GM19463 (cell line): ENCODE data around the gene BRAF.
"Not testable (repeated sequence)": the region's sequence is repeated elsewhere in the genome, so short reads cannot be mapped to it uniquely, and the experiment has no call there.

Experiments
- ATAC-seq: cut with Tn5 transposase; IDR thresholded peaks from one replicate; pipeline ENCODE4 v1.9.1; 2021; ENCODE audit warnings: mild to moderate bottlenecking, moderate library complexity; ENCODE audit not compliant: unreplicated experiment

Gene BRAF

DNA sequence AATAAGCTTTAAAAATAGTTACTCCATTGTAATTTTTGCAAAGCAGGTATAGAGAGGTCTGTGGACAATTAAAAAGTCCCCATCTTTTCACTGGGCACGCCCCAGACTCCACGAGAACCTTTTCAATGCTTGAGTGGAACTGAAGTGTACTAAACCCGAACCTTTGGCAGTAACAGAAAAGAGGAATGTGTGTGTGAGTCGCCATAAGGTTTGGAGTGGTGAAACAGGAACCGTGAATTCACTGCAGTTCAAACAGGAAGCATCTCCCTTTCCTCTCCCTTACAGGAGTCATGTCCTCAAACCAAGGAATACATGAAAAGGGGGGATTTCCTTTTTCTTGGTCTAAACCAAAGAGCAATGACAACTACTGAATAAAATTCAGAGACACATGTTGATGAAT is 205.0 kb downstream of the BRAF start:
- no peak for ATAC-seq

DNA sequence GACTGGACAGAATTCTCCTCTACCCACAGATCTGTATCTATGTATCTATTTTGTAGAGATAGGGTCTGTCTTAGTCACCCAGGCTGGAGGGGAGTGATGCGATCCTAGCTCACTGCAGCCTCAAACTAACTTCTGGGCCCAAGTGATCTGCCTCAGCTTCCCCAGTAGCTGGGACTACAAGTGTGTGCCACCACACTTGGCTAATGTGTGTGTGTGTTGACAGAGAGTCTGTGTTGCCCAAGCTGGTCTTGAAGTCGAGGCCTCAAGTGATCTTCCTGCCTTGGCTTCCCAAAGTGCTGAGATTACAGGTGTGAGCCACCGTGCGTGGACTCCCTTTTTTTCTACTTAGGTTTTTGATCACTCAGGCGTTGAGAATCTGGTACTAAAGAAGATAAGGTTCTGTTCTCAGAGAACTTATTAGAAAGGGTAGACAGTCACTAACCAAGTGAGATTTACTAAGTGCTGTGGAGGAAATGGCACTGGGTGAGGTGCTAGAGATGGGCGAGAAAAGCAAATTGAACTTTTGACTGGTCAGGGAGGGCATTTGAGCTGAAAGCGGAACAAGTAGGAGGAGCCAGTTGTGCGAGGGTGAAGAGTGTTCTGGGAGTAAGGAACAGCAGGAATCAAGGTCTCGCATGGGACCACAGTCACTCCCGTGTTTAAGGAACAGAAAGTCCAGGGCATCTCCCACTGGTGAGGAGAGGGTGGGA is 210.2 kb downstream of the BRAF start:
- no peak for ATAC-seq

DNA sequence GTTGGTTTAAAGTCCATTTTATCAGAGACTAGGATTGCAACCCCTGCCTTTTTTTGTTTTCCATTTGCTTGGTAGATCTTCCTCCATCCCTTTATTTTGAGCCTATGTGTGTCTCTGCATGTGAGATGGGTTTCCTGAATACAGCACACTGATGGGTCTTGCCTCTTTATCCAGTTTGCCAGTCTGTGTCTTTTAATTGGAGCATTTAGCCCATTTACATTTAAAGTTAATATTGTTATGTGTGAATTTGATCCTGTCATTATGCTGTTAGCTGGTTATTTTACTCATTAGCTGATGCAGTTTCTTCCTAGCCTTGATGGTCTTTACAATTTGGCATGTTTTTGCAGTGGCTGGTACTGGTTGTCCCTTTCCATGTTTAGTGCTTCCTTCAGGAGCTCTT is 212.3 kb downstream of the BRAF start:
- not testable (repeated sequence) for ATAC-seq

DNA sequence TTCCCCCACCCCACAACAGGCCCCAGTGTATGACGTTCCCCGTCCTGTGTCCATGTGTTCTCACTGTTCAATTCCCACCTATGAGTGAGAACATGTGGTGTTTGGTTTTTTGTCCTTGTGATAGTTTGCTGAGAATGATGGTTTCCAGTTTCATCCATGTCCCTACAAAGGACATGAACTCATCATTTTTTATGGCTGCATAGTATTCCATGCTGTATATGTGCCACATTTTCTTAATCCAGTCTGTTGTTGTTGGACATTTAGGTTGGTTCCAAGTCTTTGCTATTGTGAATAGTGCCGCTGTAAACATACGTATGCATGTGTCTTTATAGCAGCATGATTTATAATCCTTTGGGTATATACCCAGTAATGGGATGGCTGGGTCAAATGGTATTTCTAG is 216.0 kb downstream of the BRAF start:
- not testable (repeated sequence) for ATAC-seq

DNA sequence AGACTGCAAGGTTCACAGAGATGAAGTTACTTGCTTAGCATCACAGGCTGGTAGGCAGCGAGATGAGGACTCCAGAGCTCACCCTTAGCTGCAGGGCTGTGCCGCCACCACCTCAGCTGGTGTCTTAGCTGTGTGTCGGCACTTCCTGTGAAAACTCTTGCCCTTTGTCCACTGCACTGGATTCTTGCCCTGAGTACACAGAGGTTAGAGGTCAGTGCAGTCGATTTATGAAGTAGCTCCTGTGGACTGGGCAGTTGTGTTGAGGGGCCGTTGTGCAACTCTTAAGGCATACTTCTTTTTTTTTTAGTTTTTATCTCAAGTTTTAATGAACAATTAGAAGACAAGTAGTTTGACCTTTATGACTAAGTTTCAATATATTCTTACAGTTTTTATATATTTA is 217.6 kb downstream of the BRAF start:
- no peak for ATAC-seq

DNA sequence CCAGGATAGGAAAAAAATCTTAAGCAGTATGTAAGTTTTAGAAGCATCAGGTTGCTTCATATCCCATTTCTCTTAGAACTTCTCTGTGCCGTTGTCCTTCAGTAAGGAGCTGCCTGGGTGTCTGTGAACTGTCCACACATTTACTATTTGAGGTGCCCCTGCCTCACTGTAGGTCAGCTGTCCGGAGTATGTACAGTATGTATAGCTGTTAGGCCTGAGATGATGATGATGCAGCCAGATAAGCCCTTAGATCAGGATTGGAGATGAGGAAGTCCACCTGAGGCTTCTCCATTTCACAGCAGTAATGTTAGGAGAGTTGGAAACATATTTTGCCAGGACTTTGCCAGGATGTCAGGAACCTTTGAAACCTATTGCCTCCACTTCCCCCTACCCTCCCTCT is 220.5 kb downstream of the BRAF start:
- ATAC-seq = no peak

DNA sequence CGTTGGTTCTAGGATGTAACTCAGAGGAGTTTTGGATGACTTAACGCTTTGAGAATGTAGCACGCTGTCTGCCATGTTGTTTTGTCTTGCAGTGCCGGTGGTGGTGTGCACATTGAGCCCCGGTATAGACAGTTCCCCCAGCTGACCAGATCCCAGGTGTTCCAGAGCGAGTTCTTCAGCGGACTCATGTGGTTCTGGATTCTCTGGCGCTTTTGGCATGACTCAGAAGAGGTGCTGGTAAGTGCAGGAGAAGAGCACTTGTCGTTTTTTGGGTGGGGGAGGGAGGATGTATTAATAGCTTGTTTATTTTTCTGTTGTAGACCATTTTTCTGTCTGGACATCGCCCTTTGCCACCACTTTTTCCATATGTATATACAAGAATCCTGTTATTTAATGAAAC is 222.0 kb downstream of the BRAF start:
- ATAC-seq = no peak

DNA sequence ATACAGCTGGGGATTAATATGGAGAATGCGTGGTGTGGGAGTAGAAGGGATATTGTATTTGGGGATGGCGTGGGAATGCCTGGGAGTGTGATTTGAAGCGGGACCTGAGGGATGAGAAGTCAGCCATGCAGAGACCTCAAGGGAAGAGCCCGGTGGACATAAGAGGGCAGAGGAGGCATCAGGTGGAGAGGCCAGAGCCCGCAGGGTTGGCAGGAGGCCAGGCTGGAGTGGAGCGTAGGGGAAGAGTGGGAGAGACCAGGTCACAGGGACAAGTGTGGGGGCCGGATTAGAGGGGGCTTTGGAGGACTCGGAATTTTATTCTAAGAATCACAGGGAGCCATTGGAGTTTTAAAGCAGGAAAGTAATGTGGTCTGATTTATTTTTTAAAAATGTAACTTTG is 226.3 kb downstream of the BRAF start:
- no peak for ATAC-seq

DNA sequence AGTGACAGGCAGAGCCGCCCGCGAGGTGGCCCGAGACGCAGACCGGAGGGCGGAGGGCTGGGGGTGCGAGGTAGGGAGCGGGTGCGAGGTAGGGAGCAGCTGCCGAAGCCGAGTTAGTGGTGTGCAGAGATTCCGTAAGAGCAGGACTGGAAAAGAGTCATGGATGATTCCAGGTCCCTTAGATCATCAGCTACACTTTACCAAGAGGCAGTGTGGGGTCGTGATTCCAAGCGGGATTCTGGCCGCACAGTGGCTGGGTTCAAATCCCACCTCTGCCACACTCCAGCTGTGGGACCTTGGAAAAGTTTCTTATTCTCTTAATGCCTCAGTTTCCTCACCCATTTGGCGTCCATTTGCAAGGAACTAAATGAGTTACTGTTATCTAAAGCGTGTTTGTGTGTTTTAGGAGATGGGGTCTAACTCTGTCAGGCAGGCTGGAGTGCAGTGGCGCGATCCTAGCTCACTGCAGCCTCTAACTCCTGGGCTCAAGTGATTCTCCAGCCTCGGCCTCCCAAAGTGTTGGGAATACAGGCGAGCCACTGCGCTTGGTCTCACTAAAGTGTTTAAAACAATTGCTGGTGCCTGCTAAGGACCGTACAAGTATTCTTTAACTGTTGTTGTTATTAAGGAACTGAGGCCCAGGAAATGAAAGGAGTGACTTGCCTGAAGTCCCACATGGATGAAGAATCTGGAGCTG is 227.1 kb downstream of the BRAF start:
- ATAC-seq = no peak

DNA sequence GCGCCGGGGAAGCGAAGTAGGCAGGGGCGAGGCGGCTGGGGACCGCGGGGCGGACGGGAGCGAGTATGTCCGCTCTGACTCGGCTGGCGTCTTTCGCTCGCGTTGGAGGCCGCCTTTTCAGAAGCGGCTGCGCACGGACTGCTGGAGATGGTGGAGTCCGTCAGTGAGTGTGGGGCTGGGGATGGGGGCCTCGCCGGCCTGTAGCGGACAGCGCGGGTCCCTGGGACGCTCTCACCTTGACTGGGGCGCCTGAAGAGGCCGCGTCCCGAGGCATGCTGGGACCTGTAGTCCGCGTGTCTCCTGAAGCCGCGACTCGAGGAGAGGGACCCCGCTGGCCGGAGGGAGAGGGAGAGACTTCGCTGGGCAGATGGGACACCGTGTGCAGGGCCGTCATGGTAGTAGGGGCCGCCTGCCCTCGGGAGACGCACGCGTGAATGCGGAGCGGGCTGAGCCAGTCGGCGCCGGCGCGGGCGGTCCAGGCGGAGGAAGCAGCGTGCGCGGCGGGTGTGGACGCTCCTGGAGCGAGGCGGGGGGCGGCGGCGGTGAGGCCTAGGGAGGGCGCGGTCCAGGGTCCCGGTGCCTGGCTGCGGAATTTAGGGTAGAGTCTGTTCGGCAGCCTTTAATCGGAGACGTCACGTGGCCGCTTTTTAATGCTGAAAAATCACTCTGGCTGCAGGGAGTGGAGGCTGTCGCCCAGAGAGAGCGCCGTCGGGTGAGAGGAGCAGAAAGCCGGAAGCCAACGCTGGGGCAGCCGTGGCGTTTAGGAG is 227.9 kb downstream of the BRAF start, which contains the start of gene NDUFB2:
Gene NDUFB2, plus strand, starts transcription at position 29 of the 767 bp plus-strand sequence. Its CDS starts 37 bp downstream, at position 66.
- ATAC-seq = peak; percentile 91

DNA sequence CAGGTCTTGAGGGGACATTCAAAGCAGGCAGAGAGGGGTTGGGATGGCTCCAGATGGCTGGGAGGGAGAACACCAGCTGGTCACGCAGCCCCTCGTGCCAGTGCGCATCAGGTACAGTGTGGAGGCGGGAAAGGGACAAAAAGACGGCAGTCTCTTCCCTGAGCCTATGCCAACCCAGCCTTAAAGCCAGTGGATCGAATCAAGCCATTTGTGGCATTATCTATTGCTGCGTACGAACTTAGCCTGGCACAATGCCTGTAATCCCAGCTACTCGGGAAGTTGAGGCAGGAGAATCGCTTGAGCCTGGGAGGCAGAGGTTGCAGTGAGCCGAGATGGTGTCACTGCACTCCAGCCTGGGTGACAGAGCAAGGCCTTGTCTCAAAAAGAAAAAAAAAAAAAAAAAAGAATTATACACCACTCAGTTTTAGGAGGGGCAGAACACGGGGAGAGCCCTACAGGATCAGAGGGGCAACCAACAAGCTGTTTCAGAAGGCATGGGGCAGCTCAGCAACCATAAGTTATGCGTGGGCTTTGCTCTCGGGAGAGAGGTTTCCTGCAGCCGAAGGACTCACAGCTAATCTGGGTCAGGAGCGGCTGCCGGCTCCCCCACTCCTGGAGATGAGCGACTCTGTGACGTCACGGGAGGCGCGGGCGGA is 228.6 kb downstream of the BRAF start:
- ATAC-seq = no peak

DNA sequence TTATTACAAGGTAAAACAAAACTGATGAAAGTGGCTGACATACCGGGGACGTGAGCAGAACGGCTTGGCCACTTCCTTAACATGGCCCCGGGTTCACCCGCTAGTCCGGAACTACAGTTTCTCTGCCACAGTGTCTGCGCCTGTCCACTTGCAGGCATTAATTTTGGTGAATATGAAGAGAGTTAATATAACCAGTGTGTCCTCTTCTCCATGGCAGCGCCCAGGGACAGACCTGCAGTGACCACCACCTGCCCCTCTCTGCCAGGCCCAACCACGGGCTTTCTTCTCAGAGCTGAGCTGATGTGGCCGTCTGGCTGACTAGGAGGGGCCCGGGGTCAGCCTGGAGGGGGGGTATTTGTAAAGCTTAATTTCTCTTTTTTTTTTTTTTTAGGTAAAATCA is 229.3 kb downstream of the BRAF start:
- ATAC-seq = no peak

DNA sequence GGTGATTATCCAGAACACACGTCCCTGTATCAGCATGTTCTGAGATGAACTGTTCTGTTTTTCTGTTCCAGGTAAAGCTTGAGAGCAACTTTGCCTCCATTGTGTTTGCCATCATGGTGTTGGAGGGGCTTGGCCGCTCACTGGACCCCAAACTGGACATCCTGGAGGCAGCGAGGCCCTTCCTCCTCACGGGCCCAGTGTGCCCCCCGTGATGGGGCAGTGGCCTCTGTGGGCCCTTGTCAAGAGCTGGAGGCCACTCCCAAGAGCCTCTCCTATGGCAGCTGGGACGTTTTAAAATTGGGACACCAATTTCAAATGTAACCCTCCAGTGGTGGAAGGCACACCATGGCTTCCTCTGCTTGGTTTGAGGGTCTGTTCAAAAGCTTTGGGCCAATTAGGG is 230.1 kb downstream of the BRAF start:
- ATAC-seq = no peak

DNA sequence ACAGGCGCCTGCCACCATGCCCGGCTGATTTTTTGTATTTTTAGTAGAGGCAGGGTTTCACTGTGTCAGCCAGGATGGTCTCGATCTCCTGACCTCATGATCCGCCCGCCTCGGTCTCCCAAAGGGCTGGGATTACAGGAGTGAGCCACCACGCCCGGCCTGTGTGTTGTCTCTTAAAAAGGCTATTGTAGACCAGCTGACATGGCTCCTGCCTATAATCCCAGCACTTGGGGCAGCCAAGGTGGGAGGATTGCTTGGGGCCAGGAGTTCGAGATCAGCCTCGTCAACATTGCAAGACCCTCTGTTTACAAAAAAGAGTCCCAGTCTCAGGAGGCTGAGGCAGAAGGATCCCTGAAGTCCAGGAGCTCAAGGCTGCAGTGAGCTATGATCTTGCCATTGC is 230.9 kb downstream of the BRAF start:
- not testable (repeated sequence) for ATAC-seq

DNA sequence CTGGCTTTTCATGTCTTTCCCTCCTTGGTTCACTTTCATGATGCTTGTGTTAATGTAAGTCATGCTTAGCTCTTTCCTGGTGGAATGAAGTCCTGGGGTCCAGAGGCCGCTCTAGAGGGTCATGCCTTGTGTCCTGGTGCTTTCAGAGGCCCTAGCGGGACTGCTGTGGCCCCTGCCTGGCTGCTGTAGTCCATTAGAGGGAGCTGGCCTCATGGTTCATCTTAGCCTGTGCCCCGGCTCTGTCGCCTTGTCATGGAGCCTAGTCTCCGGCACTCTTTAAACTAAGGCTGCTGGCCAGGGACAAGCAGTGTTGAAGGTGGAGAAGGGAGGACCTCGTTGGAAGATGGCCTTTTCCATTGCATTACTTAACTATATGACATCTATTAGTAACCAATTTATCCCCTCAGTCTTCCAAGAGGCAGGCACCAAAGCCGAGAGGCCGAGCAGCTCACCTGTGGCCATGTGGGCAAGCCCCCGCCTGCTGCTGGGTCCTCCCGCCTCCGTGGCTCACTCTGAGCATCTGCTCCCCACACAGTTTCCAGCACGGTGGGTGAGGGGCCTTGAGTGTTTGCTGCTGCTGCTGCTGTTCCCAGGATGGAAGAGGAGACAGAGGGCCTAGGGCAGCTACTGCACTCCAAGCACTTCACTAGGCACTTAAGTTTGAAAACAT is 233.2 kb downstream of the BRAF start:
- no peak for ATAC-seq

DNA sequence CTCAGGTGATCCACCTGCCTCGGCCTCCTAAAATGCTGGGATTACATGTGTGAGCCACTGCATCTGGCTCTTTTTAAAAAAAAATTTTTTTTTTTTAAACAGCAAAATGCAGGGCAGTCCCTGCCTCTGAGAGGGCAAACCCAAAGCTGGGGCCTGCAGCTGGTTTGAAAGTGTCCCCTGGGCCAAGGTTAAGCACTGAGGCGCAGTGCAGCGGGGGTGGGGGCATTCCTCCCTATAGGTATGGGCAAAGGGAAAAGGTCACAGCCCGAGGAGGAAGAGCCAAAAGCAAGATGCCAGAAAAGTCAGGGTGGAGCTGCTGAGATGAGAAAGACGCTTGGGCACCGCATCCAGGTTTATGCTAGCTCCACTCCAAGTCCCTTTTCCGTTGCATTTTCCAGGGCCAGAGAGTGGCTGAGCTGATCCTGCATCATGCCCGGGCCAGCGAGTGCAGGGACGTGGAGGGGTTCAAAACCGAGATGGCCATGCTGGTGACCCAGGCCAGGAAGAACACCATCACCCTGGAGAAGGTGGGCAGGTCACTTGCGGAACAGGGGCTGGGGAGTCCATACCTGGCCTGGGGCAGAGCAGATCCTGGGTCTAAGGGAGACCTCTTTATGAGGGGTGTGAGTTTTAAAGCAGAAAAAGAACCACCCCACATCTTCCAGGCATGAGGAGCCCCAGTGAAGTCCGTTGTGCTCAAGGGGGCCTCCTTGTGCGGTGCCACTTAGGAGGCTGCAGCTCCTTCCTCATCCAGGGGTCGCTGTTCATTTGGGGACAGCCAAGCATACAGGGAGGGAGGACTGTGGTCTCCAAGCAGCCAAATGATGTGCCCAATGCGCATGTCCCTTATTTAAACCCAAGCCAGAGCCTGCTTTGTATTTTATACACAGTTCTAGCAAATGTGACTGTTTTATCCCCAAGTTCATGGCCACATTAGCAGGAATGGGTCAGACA is 235.3 kb downstream of the BRAF start:
- no peak for ATAC-seq

DNA sequence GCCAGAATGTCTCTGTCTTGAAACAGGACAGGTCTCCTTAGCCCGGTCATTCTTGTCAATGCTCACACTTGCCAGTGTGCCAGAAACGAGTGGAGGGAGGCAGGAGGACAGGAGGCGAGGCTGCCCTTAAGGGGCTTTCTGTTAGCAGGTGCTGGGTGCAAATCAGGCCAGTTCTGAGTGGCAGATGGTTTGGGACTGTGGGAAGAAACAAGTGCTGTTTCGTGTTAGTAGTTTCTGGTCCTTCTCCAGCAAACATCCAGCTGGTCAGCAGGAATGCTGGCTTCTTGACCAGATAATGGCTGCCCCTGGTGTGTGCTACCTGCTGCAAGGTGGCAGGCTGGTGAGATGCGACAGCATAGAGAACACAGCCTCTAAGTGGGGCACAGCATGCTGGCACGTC is 236.4 kb downstream of the BRAF start:
- no peak for ATAC-seq

DNA sequence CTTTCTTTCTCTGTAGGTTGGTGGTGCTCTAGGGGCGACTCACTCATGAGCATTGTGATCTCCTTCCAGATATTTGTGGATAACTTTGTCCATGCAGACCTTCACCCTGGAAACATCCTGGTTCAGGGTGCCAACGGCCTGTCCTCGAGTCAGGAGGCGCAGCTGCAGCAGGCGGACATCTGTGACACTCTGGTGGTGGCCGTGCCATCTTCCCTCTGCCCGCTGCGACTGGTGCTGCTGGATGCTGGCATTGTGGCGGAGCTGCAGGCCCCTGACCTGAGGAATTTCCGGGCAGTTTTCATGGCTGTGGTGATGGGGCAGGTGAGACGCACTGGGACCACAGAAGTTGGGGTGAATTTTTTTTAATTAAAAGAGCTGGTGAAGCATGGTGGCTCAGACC is 237.8 kb downstream of the BRAF start:
- no peak for ATAC-seq

DNA sequence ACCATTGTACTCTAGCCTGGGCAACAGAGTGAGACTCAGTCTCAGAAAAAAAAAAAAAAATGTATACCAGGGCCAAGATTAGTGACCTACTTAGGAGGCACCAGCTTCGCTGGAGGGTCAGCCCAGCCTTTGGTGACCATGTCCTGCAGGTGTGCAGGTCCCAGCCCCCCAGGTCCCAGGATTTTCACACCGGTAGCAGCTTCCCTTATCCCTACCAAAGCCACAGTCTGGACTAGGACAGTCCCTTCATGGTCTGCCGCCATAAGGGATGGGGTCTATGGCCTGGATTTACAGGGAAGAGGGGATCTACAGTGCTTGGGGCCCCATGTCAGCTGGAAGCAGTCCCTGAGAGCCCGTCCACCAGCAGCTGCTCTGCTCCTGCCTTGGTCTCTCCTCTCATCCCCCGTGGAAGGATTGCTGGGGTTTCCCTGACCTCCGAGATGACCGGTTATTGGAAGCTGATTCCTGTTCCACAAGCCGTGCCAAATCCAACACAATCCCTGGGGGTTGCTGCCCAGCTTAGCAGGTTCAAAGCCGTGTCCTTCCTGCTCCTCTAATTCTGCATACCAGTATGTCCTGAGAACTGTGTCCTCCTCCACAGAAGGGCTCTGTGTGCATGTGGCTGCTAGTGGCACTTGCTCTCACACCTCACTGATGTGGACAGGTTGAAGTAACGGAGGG is 239.2 kb downstream of the BRAF start:
- ATAC-seq = no peak
